ENCODE results near the gene SMARCAL1.
"Not testable (repeated sequence)": the region's sequence is repeated elsewhere in the genome, so short reads cannot be mapped to it uniquely, and the experiment has no call there.

Gene SMARCAL1

GRCh38 chr2:216503159-216503629 lies 90.9 kb downstream of the SMARCAL1 start:
- no peak for DNase-seq

- DNase-seq, result no peak
Observed at GRCh38 chr2:216503697-216504375, 91.6 kb downstream of the SMARCAL1 start.

GRCh38 chr2:216504376-216504762 lies 92.1 kb downstream of the SMARCAL1 start:
- DNase-seq, result no peak

- DNase-seq, result no peak
Observed at GRCh38 chr2:216505133-216506106, 93.1 kb downstream of the SMARCAL1 start.

- no peak for DNase-seq
Observed at GRCh38 chr2:216507220-216508160, 95.2 kb downstream of the SMARCAL1 start.

- no peak for DNase-seq
Observed at GRCh38 chr2:216508229-216508628, 95.9 kb downstream of the SMARCAL1 start.

- DNase-seq, result no peak
Observed at GRCh38 chr2:216516730-216517350, 104.6 kb downstream of the SMARCAL1 start.

GRCh38 chr2:216517447-216518225 lies 105.4 kb downstream of the SMARCAL1 start:
- no peak for DNase-seq

GRCh38 chr2:216518566-216519119 lies 106.4 kb downstream of the SMARCAL1 start:
- DNase-seq, result not testable (repeated sequence)

GRCh38 chr2:216519154-216519762 lies 107.0 kb downstream of the SMARCAL1 start:
- peak; percentile 57 for DNase-seq

- DNase-seq, result no peak
Observed at GRCh38 chr2:216520112-216520511, 107.8 kb downstream of the SMARCAL1 start.

- no peak for DNase-seq
Observed at GRCh38 chr2:216522892-216523502, 110.7 kb downstream of the SMARCAL1 start.

- DNase-seq, result no peak
Observed at GRCh38 chr2:216525972-216526371, 113.7 kb downstream of the SMARCAL1 start.

- DNase-seq, result no peak
Observed at GRCh38 chr2:216526939-216527338, 114.7 kb downstream of the SMARCAL1 start.

- DNase-seq, result no peak
Observed at GRCh38 chr2:216527600-216527999, 115.3 kb downstream of the SMARCAL1 start.

- DNase-seq, result no peak
Observed at GRCh38 chr2:216532562-216532961, 120.3 kb downstream of the SMARCAL1 start.

Data from CD4-positive, alpha-beta T cell treated with Interleukin-17A for 1 hour (primary cell).